Gastrocnemius medialis (tissue), 4 donors: ENCODE results near the gene XKR7. TPM values are rescaled to one million over a fixed set of nuclear protein-coding genes. Genes with fewer than 3 reads are reported as not detected.

ENCODE experiments used
- ATAC-seq, 2 donors: fragments of 150-250 bp; one replicate each; pipeline ENCODE4 v1.9.1; 2016
- DNase-seq, 2 donors: peaks; one replicate each; pipeline ENCODE4 v3.0.0-alpha.2; 2019
- H3K27ac ChIP-seq, 4 donors: fragments of 200-600 bp; sonication (generic); 1 replicate in 1 of 4; 2 replicates in 3 of 4; pipeline ENCODE4 v1.5.1; 2016 to 2018; ENCODE audit warnings: mild to moderate bottlenecking in 2 of 4, moderate library complexity in 1 of 4
- H3K27me3 ChIP-seq, 3 donors: fragments of 200-600 bp; sonication (generic) in 2 of 3; 1 replicate in 1 of 3; 2 replicates in 2 of 3; pipeline versions ENCODE4 v1.5.1 to v1.6.0; 2016 to 2019; ENCODE audit warnings: mild to moderate bottlenecking in 1 of 3, moderate library complexity in 1 of 3
- H3K36me3 ChIP-seq, 2 donors: fragments of 200-600 bp; sonication (generic) in 1 of 2; one replicate each; pipeline ENCODE4 v1.5.1; 2017 to 2018
- H3K4me1 ChIP-seq, 2 donors: fragments of 200-600 bp; sonication (generic) in 1 of 2; one replicate each; pipeline ENCODE4 v1.5.1; 2016 to 2017; ENCODE audit warnings: mild to moderate bottlenecking in 2 of 2
- H3K4me3 ChIP-seq, 4 donors: fragments of 200-600 bp; sonication (generic) in 3 of 4; 1 replicate in 1 of 4; 2 replicates in 3 of 4; pipeline ENCODE4 v1.5.1; 2016 to 2019; ENCODE audit warnings: mild to moderate bottlenecking in 2 of 4
- H3K9me3 ChIP-seq, 3 donors: fragments of 200-600 bp; sonication (generic) in 2 of 3; 1 replicate in 1 of 3; 2 replicates in 2 of 3; pipeline ENCODE4 v1.5.1; 2016 to 2019
- CTCF ChIP-seq, 5 experiments: fragments of 450-650 bp in 3 of 5; fragments of 200-600 bp in 2 of 5; sonication (generic) in 2 of 5; IDR thresholded peaks in 4 of 5; conservative IDR thresholded peaks in 1 of 5; 1 replicate in 4 of 5; 2 replicates in 1 of 5; pipeline ENCODE4 v1.5.1; 2016 to 2019; ENCODE audit warnings: antibody characterized with exemption in 5 of 5, mild to moderate bottlenecking in 3 of 5, moderate library complexity in 3 of 5
- POLR2A ChIP-seq, 2 donors: fragments of 450-650 bp; IDR thresholded peaks; one replicate each; pipeline ENCODE4 v1.6.1; 2017; ENCODE audit warnings: antibody characterized with exemption in 2 of 2, mild to moderate bottlenecking in 2 of 2, moderate library complexity in 2 of 2
- in situ Hi-C, 4 donors: fragments of 200-750 bp; cut with MboI; loops; one replicate each; pipeline versions ENCODE4 v1.15.0 to v1.8.0; 2017; ENCODE audit warnings: low sequenced_read_pairs in 4 of 4
- intact Hi-C: fragments of 100-400 bp; cut with DNase I; formaldehyde crosslinking; loops from one replicate; pipeline ENCODE4 v1.15.1; 2023; ENCODE audit warnings: low total_unique reads
- total RNA-seq, 4 donors: library from RNA; depleted of rRNA; stranded (reverse); fragments of >200 nt; gene quantifications; one replicate each; pipeline versions ENCODE4 v1.1.0 to v1.2.3, GENCODE V29; 2016

The XKR7 gene
- total RNA-seq, 4 donors from 2014 or later, result not detected

- no peaks in the 10 kb centered on the region for H3K9me3 ChIP-seq
- H3K27me3 ChIP-seq, result no peaks in the 10 kb centered on the region
- no peaks in the 10 kb centered on the region for H3K36me3 ChIP-seq
- intact Hi-C loops, result loop anchor here (10.0 kb wide), 1 partner anchor 230 kb away; the partner anchor contains the start of gene BCL2L1
- no peak overlapping the region for H3K27ac ChIP-seq
- H3K4me1 ChIP-seq, result peaks cover 10 to 11% of the 10 kb centered on the region in 2 donors
- no peak overlapping the region for H3K4me3 ChIP-seq
- no peak for DNase-seq
- TF ChIP-seq CTCF (IDR thresholded peaks at IDR 0.05 in 4 of 5, conservative IDR thresholded peaks at IDR 0.05 in 1 of 5) (no peak), POLR2A (IDR thresholded peaks at IDR 0.05) (no peak)
- ATAC-seq, result no peak
- in situ Hi-C loops, result loop anchor here (5.0 to 10.0 kb wide), 3 partner anchors 97 to 130 kb away; no protein-coding TSS in a partner anchor
Measured at GRCh38 chr20:31954500-31954899, 13.5 kb upstream of the XKR7 start.

GRCh38 chr20:31956556-31957526 is 11.1 kb upstream of the XKR7 start:
- H3K4me1 ChIP-seq, result no peaks in the 10 kb centered on the region
- TF ChIP-seq CTCF (IDR thresholded peaks at IDR 0.05 in 4 of 5, conservative IDR thresholded peaks at IDR 0.05 in 1 of 5) (no peak), POLR2A (IDR thresholded peaks at IDR 0.05) (no peak)
- intact Hi-C loops (loop anchor here (10.0 kb wide), 1 partner anchor 232 kb away; the partner anchor contains the start of gene BCL2L1), in situ Hi-C loops (loop anchor here in 3 of 4 donors (10.0 kb wide), 2 partner anchors 102 to 132 kb away; no protein-coding TSS in a partner anchor)
- no peaks in the 10 kb centered on the region for H3K36me3 ChIP-seq
- no peak overlapping the region for H3K4me3 ChIP-seq
- H3K9me3 ChIP-seq, result no peaks in the 10 kb centered on the region
- no peak for DNase-seq
- H3K27ac ChIP-seq, result no peak overlapping the region
- no peaks in the 10 kb centered on the region for H3K27me3 ChIP-seq
- no peak for ATAC-seq

DNA sequence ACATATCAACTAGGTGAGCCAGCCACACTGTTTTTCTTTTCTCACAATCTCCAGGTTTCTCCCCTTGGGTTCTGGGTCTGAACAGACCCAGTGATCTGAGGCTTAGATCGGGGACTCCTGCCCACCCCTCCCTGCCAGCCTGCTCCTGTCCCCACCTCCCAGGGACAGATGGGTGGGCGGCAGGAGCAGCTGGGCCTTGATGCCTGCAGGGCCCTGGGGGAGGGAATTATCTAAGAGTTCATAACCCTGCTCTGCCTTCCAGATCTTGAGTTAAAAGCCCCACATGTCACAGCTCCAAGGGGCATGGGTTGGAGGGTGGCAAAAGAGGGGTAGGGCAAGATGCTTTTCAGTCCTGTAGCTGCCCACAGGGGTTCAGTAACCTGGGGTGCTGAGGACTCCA is 5.2 kb upstream of the XKR7 start:
- no peak overlapping the region for H3K27ac ChIP-seq
- peaks cover 14 to 20% (median 19%) of the 10 kb centered on the region in 3 donors for H3K27me3 ChIP-seq
- H3K4me3 ChIP-seq, result no peak overlapping the region
- H3K36me3 ChIP-seq, result no peaks in the 10 kb centered on the region
- no peak for TF ChIP-seq CTCF (IDR thresholded peaks at IDR 0.05 in 4 of 5, conservative IDR thresholded peaks at IDR 0.05 in 1 of 5)
- no peak for TF ChIP-seq POLR2A (IDR thresholded peaks at IDR 0.05)
- in situ Hi-C loops, result no loop called here
- no peaks in the 10 kb centered on the region for H3K4me1 ChIP-seq
- intact Hi-C loops, result no loop called here
- no peak for ATAC-seq
- no peaks in the 10 kb centered on the region for H3K9me3 ChIP-seq
- DNase-seq, result no peak

GRCh38 chr20:31963889-31964288 is 4.1 kb upstream of the XKR7 start:
- intact Hi-C loops (no loop called here), in situ Hi-C loops (no loop called here)
- no peaks in the 10 kb centered on the region for H3K4me1 ChIP-seq
- TF ChIP-seq POLR2A (IDR thresholded peaks at IDR 0.05) (no peak), CTCF (IDR thresholded peaks at IDR 0.05 in 4 of 5, conservative IDR thresholded peaks at IDR 0.05 in 1 of 5) (no peak)
- no peaks in the 10 kb centered on the region for H3K36me3 ChIP-seq
- no peaks in the 10 kb centered on the region for H3K9me3 ChIP-seq
- DNase-seq, result no peak
- H3K27ac ChIP-seq, result no peak overlapping the region
- no peak overlapping the region for H3K4me3 ChIP-seq
- ATAC-seq, result no peak
- peaks cover 14 to 21% (median 20%) of the 10 kb centered on the region in 3 donors for H3K27me3 ChIP-seq
